ENCODE data around the gene SLC16A10. TPM values are rescaled to one million over a fixed set of nuclear protein-coding genes. Genes with fewer than 3 reads are reported as not detected.

Gene SLC16A10
- total and polyA plus RNA-seq, 2 of the 8 experiments (the other 6 are each of a cell fraction or from before 2014, with no cell fraction given): 18.6 to 23.2 TPM

GRCh38 chr6:111212625-111213024, 125.3 kb downstream of the SLC16A10 start:
- Histone ChIP-seq H3K23me2 (ENCODE audit: low read depth, low read length) (no peaks in the 10 kb centered on the region), H3K27ac (ENCODE audit: low read depth, low read length) (no peak overlapping the region), H2BK120ac (replicated peaks; ENCODE audit: low read depth, low read length) (no peak overlapping the region), H3K36me3 (ENCODE audit: control insufficient read depth in 2 of 4, insufficient read depth in 4 of 4, low read length in 3 of 4) (no peaks in the 10 kb centered on the region), H2BK15ac (ENCODE audit: low read length) (no peak overlapping the region), H2BK12ac (ENCODE audit: low read depth, low read length) (no peak overlapping the region), H2BK20ac (ENCODE audit: low read length) (no peak overlapping the region), H3K23ac (ENCODE audit: insufficient read length) (no peak overlapping the region), H3K79me1 (ENCODE audit: low read depth, low read length) (no peaks in the 10 kb centered on the region), H3K4ac (replicated peaks; ENCODE audit: insufficient read length, low read depth, low read length) (no peak overlapping the region), H3K9ac (replicated peaks in 1 of 4; ENCODE audit: extremely low read depth in 1 of 4, low read depth in 3 of 4, low read length in 3 of 4) (no peak overlapping the region), H4K91ac (replicated peaks; ENCODE audit: insufficient read length, low read length) (no peak overlapping the region), H3K27me3 (replicated peaks in 1 of 4; ENCODE audit: control insufficient read depth in 3 of 4, extremely low read depth in 1 of 4, insufficient read depth in 3 of 4, low read length in 3 of 4) (no peaks in the 10 kb centered on the region), H3K56ac (replicated peaks; ENCODE audit: insufficient read length, low read depth, low read length) (no peak overlapping the region), H2AK5ac (ENCODE audit: low read depth, low read length) (no peak overlapping the region), H3K9me3 (ENCODE audit: insufficient read depth in 2 of 2, low read depth in 1 of 2, low read length in 1 of 2) (no peaks in the 10 kb centered on the region), H4K8ac (ENCODE audit: extremely low read depth, insufficient read depth, low read length) (no peak overlapping the region), H3K18ac (ENCODE audit: extremely low read depth, low read length) (no peak overlapping the region), H2BK5ac (ENCODE audit: low read depth, low read length) (no peak overlapping the region), H4K5ac (ENCODE audit: insufficient read length, low read depth, low read length) (no peak overlapping the region), H3K14ac (ENCODE audit: insufficient read length) (no peak overlapping the region), H3K79me2 (ENCODE audit: control insufficient read depth in 1 of 2, insufficient read depth in 2 of 2, low read length in 2 of 2) (no peaks in the 10 kb centered on the region), H2AFZ (ENCODE audit: low read length) (no peak overlapping the region), H3K4me3 (ENCODE audit: extremely low read depth in 1 of 4, insufficient read depth in 2 of 4, low read depth in 3 of 4, low read length in 4 of 4) (no peak overlapping the region), H4K20me1 (replicated peaks in 1 of 2; ENCODE audit: control insufficient read depth in 1 of 2, insufficient read depth in 2 of 2, low read length in 2 of 2) (no peaks in the 10 kb centered on the region), H3K4me1 (replicated peaks in 1 of 4; ENCODE audit: control insufficient read depth in 3 of 4, insufficient read depth in 4 of 4, low read length in 3 of 4) (peaks cover 0 to 3% (median 1%) of the 10 kb centered on the region in 4 experiments; a peak in 2 of 7 replicates), H3K4me2 (ENCODE audit: insufficient read depth in 1 of 2, low read depth in 2 of 2, low read length in 2 of 2) (no peak overlapping the region)
- DNase-seq (ENCODE audit: low read depth in 1 of 2, low spot score in 2 of 2) (no peak), FAIRE-seq (no peak)
- ChIA-PET POLR2A (ENCODE audit: partially characterized antibody) (interaction anchor here (0.6 kb wide), 1 partner anchor 125 kb away, joined by 4 read pairs; the partner anchor contains the start of gene SLC16A10), CTCF (ENCODE audit: partially characterized antibody) (interaction anchor here (0.6 to 1.6 kb wide), 11 partner anchors 9 to 576 kb away, joined by 3 to 6 read pairs (median 4); no protein-coding TSS in a partner anchor)
- WGBS, 2 experiments (ENCODE audit: extremely low coverage in 1 of 2, insufficient coverage in 1 of 2, insufficient read length in 1 of 2, insufficient replicate concordance in 2 of 2, low coverage in 1 of 2, low lambda C conversion rate in 2 of 2, missing lambda C conversion rate in 1 of 2): 90% methylated on average over 3 of the region's 3 CpGs; no CpG with 5 or more reads in 1 of the 2 experiments
- TF ChIP-seq ZNF274 (IDR thresholded peaks at IDR 0.05; ENCODE audit: borderline replicate concordance, extremely low read depth, low read length): no peak
- TF ChIP-seq YY1 (IDR thresholded peaks at IDR 0.05; ENCODE audit: low read depth, low read length): no peak
- TF ChIP-seq SUZ12 (IDR thresholded peaks at IDR 0.05; ENCODE audit: low read length): no peak
- TF ChIP-seq SP2 (IDR thresholded peaks at IDR 0.05; ENCODE audit: low read length): no peak
- no peak for TF ChIP-seq SAP30 (IDR thresholded peaks at IDR 0.05; ENCODE audit: insufficient read depth, insufficient replicate concordance, low read length)
- no peak for TF ChIP-seq TBP (IDR thresholded peaks at IDR 0.05; ENCODE audit: low read depth, low read length)
- no peak for TF ChIP-seq GABPA (IDR thresholded peaks at IDR 0.05; ENCODE audit: borderline replicate concordance, insufficient read depth, low read length)
- TF ChIP-seq ATF2 (IDR thresholded peaks at IDR 0.05; ENCODE audit: low read length): no peak
- TF ChIP-seq CBX8 (IDR thresholded peaks at IDR 0.05; ENCODE audit: borderline replicate concordance, low read depth, low read length): no peak
- TF ChIP-seq ATF3 (IDR thresholded peaks at IDR 0.05; ENCODE audit: insufficient read depth, low read depth, low read length): no peak
- TF ChIP-seq CHD2 (IDR thresholded peaks at IDR 0.05; ENCODE audit: low read length): no peak
- no peak for TF ChIP-seq KDM5A (IDR thresholded peaks at IDR 0.05; ENCODE audit: low read length)
